NCI-H1092 (cell line): ENCODE results near the gene AIP.
A peak's percentile ranks its signal among the peaks of the same experiment; 100 is the strongest.
"Not testable (repeated sequence)": the region's sequence is repeated elsewhere in the genome, so short reads cannot be mapped to it uniquely, and the experiment has no call there.

Source experiments
- DNase-seq: peaks from one replicate; lab custom pipeline; 2025; lab: John Stamatoyannopoulos, UW

Gene AIP

GRCh38 chr11:67449116-67449844, 33.5 kb upstream of the AIP start:
- DNase-seq: no peak

DNA sequence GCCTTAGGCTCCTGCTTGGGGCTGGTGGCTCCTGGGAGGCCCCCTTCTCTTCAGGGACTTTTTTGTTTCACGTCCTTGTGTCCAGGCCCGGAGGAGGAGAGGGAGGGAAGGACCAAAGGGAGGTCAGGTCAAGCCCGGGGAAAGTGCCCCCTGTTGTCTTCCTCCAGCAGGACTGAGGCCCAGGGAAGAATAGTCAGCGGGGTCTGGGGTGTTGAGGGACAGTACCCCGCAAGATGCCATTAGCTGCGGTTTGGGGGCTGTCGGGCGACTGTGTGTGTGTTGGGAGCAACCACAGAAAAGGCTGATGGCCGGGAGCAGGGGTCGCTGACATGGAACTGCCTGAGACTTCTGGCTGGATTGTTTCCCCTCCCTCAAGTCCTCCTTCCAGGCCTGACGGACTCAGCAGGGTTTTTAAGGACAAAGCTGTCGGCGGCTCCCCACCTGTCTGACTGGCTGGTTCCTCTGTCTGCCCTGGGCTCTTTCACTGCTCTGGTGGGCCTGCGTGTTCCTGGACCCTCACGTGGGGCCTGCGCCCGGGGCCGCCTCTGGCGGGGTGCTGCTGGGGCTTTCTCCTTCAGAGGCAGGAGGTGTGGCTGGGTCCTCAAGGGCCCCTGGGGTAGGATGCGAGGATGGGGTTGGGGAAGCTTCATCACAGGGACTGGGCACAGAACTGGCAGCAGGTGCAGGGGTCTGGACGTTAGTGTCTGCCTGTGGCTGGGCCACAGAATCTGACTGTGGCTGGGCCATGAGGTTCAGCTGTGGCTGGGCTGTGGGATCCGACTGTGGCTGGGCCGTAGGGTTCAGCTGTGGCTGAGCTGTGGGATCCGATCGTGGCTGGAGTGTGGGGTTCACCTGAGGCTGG, 31.8 kb upstream of the AIP start:
- DNase-seq: no peak

DNA sequence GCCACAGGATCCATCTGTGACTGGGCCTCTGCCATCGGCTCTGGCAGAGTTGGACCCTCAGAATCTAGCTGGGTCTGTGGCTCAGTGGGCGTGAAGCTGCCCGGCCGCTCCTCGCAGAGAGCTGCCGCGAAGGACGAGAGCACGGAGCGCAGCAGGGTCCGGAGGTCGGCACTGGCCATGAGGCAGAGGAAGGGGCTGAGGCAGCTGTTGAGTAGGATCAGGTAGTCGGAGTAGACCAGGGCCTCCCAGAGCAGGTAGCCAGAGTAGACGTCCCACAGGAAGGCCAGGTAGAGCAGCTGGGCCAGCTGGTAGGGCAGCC, 31.2 kb upstream of the AIP start:
- DNase-seq: no peak

DNA sequence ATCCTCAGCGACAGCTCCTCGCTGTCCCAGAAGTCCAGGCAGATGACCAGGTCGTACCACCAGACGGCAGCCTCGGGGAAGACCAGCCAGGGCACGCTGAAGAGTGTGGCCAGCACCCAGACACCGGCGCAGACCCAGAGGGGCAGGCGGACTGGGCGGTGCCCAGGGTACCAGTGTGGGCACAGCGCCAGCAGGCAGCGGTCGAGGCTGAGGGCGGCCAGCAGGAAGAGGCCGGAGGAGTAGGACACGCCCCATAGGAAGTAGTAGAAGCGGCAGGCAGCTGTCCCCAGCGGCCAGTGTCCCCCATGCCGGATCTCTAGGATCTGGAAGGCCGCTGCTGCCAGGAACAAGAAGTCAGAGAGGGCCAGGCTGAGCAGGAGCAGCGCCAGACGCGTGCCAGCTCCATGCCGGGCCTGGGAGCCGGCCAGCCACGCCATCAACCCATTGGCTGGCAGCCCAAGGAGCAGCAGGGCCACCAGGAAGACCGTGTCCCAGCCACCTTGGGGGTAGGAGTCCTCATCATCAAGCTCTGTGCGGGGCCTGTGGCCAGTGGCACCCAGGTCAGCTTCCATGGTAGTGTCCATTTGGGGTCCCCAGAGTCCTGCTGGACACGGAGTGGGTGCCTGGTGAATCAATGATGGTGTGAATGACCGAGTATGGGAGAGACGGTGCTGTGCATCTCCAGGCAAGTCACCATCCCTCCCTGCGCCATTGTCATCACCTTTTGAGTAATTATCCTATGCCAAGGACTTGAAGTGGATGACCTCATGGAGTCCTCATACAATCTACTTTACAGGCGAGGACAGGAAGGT, 30.5 kb upstream of the AIP start, which contains the start of gene GPR152:
Gene GPR152, minus strand, starts transcription at position 589 of the 812 bp plus-strand sequence. Its CDS starts 5 bp downstream, at position 584.
- peak; percentile 19 for DNase-seq

- no peak for DNase-seq
Measured at GRCh38 chr11:67453816-67454732, 28.8 kb upstream of the AIP start.

- DNase-seq: no peak
Measured at GRCh38 chr11:67455054-67455453, 27.8 kb upstream of the AIP start, which contains the start of gene CABP4. TSS of gene CABP4 (plus strand) at chr11:67455354. CDS start at chr11:67455424, 70 bp downstream.

- DNase-seq: no peak
Measured at GRCh38 chr11:67456068-67456705, 26.6 kb upstream of the AIP start.

GRCh38 chr11:67457453-67457852, 25.4 kb upstream of the AIP start:
- no peak for DNase-seq

GRCh38 chr11:67458266-67458665, 24.6 kb upstream of the AIP start:
- no peak for DNase-seq

GRCh38 chr11:67463186-67463585, 19.6 kb upstream of the AIP start:
- no peak for DNase-seq

DNA sequence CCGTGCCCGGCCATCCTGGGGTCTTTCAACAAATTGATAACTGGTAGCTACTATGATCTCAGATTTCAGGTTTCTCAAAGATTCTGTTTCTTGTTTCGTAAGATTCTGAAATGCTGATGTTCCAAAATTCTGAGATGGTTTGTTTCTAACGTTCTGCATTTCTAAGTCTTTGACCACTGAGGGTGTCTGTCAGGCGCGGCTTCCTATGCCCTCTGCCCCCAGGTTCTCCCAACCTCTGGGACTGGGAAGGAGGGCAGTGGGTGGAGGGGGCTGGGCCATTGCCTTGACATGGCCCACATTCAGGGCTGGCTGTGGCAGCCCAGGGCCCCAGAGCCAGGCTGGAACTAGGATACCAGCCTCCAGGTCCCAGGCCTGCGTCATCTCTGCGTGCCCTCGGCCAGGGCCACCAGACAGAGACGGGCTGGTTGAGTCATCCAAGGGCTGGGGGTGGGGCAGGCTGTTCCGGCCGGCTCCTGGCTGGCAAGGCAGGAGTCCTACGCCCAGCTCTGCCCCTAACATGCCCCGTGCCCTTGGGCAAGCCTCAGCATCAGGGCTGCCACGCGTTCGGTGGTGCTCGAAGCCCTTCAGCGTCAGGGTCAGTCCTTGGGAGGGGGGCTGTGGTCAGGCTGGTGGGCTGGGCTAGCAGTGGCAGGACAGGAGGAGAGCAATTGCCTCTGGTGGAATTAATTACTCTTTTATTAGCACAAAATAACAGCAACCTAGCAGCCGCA, 19.0 kb upstream of the AIP start:
- no peak for DNase-seq

DNA sequence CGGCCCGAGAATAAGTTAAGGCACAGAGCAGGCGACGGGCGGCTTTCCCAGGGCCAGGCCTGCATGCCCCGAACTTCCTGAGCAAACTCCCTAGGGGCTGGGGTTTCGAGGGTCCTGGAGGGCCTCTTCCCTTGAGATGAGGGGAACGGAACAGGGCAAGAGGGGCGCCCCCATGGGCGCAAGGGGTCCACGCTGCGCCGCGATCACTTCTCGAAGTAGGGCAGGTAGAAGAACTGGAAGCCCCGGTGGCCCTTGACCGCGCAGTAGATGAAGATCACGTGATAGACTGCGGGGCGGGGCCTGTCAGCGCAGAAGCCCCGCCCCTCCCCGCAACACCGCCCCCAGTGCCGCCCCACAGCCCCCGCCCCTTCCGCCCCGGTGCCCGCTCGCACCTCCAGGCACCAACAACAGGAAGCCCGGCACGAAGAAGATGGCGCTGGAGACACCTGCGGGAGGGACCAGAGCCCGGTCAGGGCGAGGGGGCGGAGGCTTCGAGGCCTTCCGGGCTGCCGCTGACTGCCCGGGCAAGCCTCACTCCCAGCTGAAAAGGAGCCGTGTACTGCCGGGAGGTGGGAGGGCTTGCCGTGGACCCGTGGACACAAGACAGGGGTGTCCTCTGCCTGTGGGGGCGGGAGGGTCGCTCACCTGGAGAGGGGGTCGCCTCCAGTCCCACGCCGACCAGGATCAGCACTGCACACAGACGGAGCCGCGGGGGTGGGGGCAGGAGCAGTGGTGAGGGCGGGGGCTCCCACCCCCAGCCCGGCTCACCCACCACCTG, 18.2 kb upstream of the AIP start:
- peak; percentile 84 for DNase-seq

DNA sequence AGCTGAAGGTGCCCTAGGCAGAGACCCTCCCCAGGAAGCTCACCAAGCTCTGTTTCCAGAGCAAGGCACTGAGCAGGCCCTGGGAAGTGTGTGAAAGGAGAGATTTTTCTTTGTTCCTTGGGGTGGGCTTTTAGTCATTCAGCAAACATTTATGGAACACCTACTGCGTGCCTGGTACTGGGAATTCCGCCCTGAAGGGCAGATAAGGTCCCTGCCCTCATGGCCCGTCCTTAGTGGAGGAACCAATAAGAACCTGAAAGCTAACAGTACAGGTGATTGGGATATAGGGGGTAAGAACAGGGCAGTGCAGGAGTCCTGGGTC, 17.7 kb upstream of the AIP start:
- DNase-seq: no peak

DNA sequence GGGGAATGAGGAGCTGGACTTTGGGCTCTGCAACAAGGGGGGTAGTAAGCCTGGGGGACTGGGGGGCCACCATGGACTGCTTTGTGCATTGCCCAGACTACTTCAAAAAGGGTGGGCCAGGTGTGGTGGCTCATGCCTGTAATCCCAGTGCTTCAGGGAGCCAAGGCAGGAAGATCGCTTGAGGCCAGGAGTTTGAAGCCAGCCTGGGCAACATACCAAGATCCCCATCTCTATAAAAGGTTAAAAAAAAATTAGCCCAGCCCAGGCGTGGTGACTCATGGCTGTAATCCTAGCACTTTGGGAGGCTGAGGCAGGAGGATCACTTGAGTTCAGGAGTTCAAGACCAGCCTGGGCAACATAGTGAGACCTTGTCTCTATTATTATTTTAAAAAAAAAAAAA, 17.3 kb upstream of the AIP start:
- DNase-seq: not testable (repeated sequence)

DNA sequence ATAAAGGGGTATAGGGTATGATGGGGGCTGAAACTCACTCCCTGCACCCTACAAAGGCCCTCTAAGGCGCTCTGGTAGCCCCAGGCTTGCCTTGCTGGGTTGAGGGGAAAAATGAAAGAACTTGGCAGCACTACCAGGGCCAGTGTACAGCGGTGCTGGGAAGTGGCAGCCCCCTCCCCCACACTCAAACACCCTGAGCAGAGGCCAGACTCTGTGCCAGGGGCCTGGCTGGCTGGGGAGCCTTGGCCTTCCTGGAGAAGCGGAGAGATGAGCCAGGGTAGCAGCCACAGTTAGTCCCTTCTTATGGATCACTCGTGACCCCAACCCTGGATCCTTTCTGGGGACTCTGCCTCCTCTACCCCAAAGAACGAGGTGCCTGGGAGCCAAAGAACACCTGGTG, 16.5 kb upstream of the AIP start:
- DNase-seq: no peak

DNA sequence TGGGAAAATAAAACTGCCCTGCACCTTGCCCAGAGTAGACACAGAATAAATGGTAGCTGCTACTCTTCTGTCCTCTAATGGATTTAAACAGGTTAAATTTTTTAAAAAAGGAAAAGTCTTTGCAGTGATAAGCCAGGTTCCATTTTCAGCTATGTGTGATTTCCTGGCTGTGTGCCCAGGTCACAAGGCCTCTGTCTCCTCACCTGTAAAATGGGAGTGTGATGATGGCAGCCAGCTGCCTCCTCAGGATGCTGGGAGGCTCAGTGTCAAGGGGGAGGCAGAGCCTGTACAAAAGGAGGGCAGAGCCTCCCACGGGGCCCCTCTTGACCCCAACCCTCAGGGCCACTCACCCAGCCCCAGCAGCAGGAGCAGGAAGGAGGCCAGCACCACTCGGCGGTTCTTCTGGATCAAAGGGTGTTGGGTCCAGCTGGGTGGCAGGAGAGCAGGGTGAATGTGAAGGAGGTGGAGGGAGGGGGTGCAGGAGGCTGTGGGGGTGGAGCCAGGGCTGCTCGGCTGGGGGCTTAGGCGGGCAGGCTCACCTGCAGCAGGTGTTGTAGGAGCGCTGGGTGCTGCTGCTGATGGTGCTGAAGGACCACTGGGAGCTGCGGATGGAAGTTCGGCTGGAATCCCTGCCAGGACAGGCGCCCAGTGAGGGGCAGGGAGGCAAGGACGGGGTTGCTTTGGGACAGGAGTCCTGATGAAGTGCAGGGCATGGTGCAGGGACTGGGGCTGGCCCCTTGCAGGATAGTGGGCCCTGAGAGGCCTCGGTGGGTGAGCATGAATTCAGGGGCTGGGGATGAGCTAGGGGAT, 15.7 kb upstream of the AIP start:
- no peak for DNase-seq

DNA sequence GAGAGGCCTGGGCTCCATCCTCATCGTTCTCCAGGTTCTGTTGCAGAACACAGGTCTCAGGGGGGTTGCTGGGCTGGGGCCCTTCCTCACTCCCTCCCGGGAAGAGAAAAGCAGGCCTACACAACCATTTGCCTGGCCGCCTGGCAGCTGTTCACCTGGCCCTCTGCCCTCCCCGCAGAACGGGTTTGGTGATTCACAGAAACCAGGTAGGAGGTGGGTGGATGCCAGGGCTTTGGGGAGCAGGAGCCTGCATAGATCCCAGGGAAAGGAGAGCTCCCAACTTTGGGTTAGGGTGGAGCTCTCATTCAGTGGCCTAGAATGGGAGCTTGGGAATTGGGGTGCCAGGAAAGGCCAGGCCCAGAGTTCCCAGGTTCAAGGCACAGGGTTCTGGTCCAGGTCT, 14.8 kb upstream of the AIP start:
- DNase-seq: no peak

GRCh38 chr11:67468456-67468758, 14.4 kb upstream of the AIP start:
- no peak for DNase-seq
